ENCODE measurements around the gene ZNF740. TPM values are rescaled to one million over a fixed set of nuclear protein-coding genes. Genes with fewer than 3 reads are reported as not detected.

ZNF740 gene
- total RNA-seq, 1 experiment from 2014 or later, result 41.2 TPM

- H4K8ac ChIP-seq (replicated peaks; ENCODE audit: insufficient read length, low read depth, low read length), result no peak overlapping the region
- no CpG with 5 or more reads among the region's 14 CpGs for WGBS (ENCODE audit: extremely low coverage, insufficient read length, low lambda C conversion rate)
- no peak overlapping the region for H2AK5ac ChIP-seq (ENCODE audit: insufficient read length, low read length)
- no peak overlapping the region for H3K9ac ChIP-seq (ENCODE audit: extremely low read depth, insufficient read length, low read length)
- no peak for DNase-seq
- H3K56ac ChIP-seq (ENCODE audit: insufficient read length, low read depth, low read length), result no peak overlapping the region
- no peaks in the 10 kb centered on the region for H4K20me1 ChIP-seq (ENCODE audit: control insufficient read depth, insufficient read depth, insufficient read length)
- Mint-ChIP-seq H3K9me3 (0 out of 5 replicates have a peak, but pooled peaks cover 0 to 2% of the 10 kb centered on the region in 2 experiments), H3K27me3 (ENCODE audit: low read depth) (peaks cover 97% of the 10 kb centered on the region), H3K27ac (no peak overlapping the region; a peak in 1 of 7 replicates), H3K36me3 (ENCODE audit: insufficient read depth in 1 of 3, low read depth in 3 of 3) (no peaks in the 10 kb centered on the region), H3K4me1 (0 out of 4 replicates have a peak, but pooled peaks cover 0 to 3% of the 10 kb centered on the region in 2 experiments), H3K4me3 (no peak overlapping the region)
- no peaks in the 10 kb centered on the region for H3K79me2 ChIP-seq (ENCODE audit: insufficient read depth, low read length)
- no peaks in the 10 kb centered on the region for H3K23me2 ChIP-seq (ENCODE audit: insufficient read length, low read depth, low read length, poor library complexity, severe bottlenecking)
- no peak overlapping the region for H2AFZ ChIP-seq (ENCODE audit: low read length)
- H3K79me1 ChIP-seq (ENCODE audit: insufficient read depth, low read depth, low read length, poor library complexity, severe bottlenecking), result no peaks in the 10 kb centered on the region
- H3K9me3 ChIP-seq (ENCODE audit: control insufficient read depth, low read depth, low read length), result no peaks in the 10 kb centered on the region
- H3K18ac ChIP-seq (ENCODE audit: insufficient read length, low read depth, low read length), result no peak overlapping the region
- no peak overlapping the region for H4K91ac ChIP-seq (ENCODE audit: insufficient read length, low read depth, low read length)
- H3K27me3 ChIP-seq (ENCODE audit: insufficient read depth, low read length), result peaks cover 18% of the 10 kb centered on the region; the same call in 1 of the 2 replicates
- no peaks in the 10 kb centered on the region for H3K4me1 ChIP-seq (ENCODE audit: insufficient read depth, low read length)
- no peak overlapping the region for H2BK15ac ChIP-seq (ENCODE audit: low read depth, low read length)
- no peak overlapping the region for H3K4me2 ChIP-seq (ENCODE audit: insufficient read depth, insufficient read length, low read length)
- no peak overlapping the region for H3K4ac ChIP-seq (ENCODE audit: low read depth, low read length)
- H3K23ac ChIP-seq (ENCODE audit: insufficient read length, low read depth, low read length), result no peak overlapping the region
- H2BK12ac ChIP-seq (ENCODE audit: insufficient read length, low read depth, low read length), result no peak overlapping the region
- H2BK120ac ChIP-seq (ENCODE audit: low read depth, low read length, poor library complexity, severe bottlenecking), result no peak overlapping the region
- no peak overlapping the region for H3K14ac ChIP-seq (ENCODE audit: insufficient read depth, low read length)
- no peak overlapping the region for H3T11ph ChIP-seq (ENCODE audit: low read length)
- H4K5ac ChIP-seq (ENCODE audit: insufficient read length, low read depth, low read length), result no peak overlapping the region
- H3K27ac ChIP-seq (ENCODE audit: insufficient read length, low read depth, low read length), result no peak overlapping the region
- H2BK20ac ChIP-seq (ENCODE audit: low read depth, low read length, poor library complexity, severe bottlenecking), result no peak overlapping the region
- H2BK5ac ChIP-seq (ENCODE audit: insufficient read length, low read length), result no peak overlapping the region
- no peak for TF ChIP-seq CTCF (conservative IDR thresholded peaks at IDR 0.05)
Observed at GRCh38 chr12:53196486-53196885, 16.0 kb downstream of the ZNF740 start.
